Neuronal stem cell (in vitro differentiated cells): ENCODE measurements around the gene ATG2A.

ENCODE experiments used
- DNase-seq: peaks from one replicate; pipeline ENCODE4 v3.0.0-alpha.2; 2013; ENCODE audit warnings: low spot score
- H2AFZ ChIP-seq: one replicate; pipeline ENCODE4 v1.6.1; 2013; ENCODE audit warnings: mild to moderate bottlenecking, low read length, inconsistent platforms
- H2AK5ac ChIP-seq: 2 replicates; pipeline ENCODE4 v1.6.1; 2013; ENCODE audit warnings: low read depth, mild to moderate bottlenecking, inconsistent platforms, low read length, moderate library complexity, mixed read lengths
- H2BK120ac ChIP-seq: 2 replicates; pipeline ENCODE4 v1.6.1; 2013; ENCODE audit warnings: low read depth, mild to moderate bottlenecking, inconsistent platforms, low read length, moderate library complexity, mixed read lengths
- H2BK12ac ChIP-seq: one replicate; pipeline ENCODE4 v1.6.1; 2013; ENCODE audit warnings: low read length, inconsistent platforms
- H2BK15ac ChIP-seq: 2 replicates; pipeline ENCODE4 v1.6.1; 2013; ENCODE audit warnings: mild to moderate bottlenecking, low read length, inconsistent platforms, mixed read lengths
- H2BK5ac ChIP-seq: one replicate; pipeline ENCODE4 v1.6.1; 2013; ENCODE audit warnings: inconsistent platforms, mild to moderate bottlenecking, low read length, moderate library complexity
- H3K14ac ChIP-seq: one replicate; pipeline ENCODE4 v1.6.1; 2013; ENCODE audit warnings: low read length, inconsistent platforms
- H3K18ac ChIP-seq: 2 replicates; pipeline ENCODE4 v1.6.1; 2013; ENCODE audit warnings: low read length, inconsistent platforms
- H3K23ac ChIP-seq: 2 replicates; pipeline ENCODE4 v1.6.1; 2013; ENCODE audit warnings: low read depth, mild to moderate bottlenecking, mixed read lengths, low read length, inconsistent platforms; ENCODE audit not compliant: poor library complexity
- H3K27ac ChIP-seq: replicated peaks from 3 replicates; pipeline ENCODE4 v1.5.1; 2013; ENCODE audit warnings: low read length, inconsistent platforms
- H3K27me3 ChIP-seq, 3 experiments: 2 replicates each; pipeline ENCODE4 v1.6.1; 2013; ENCODE audit warnings: low read length in 3 of 3, mild to moderate bottlenecking in 2 of 3, inconsistent platforms in 1 of 3, low read depth in 1 of 3, mixed read lengths in 1 of 3, moderate library complexity in 1 of 3; ENCODE audit not compliant: control insufficient read depth in 3 of 3, insufficient read depth in 3 of 3
- H3K36me3 ChIP-seq, 2 donors: replicated peaks in 1 of 2; 2 replicates each; pipeline ENCODE4 v1.6.1; 2013; ENCODE audit warnings: low read length in 2 of 2; ENCODE audit not compliant: control insufficient read depth in 2 of 2, insufficient read depth in 2 of 2
- H3K4ac ChIP-seq: 2 replicates; pipeline ENCODE4 v1.6.1; 2013; ENCODE audit warnings: inconsistent platforms, mild to moderate bottlenecking, low read length, moderate library complexity
- H3K4me1 ChIP-seq, 2 donors: 1 replicate in 1 of 2; 2 replicates in 1 of 2; pipeline ENCODE4 v1.6.1; 2013; ENCODE audit warnings: low read length in 2 of 2, low read depth in 1 of 2; ENCODE audit not compliant: control insufficient read depth in 2 of 2, insufficient read depth in 1 of 2
- H3K4me2 ChIP-seq: one replicate; pipeline ENCODE4 v1.6.1; 2013; ENCODE audit warnings: mild to moderate bottlenecking, low read length, inconsistent platforms; ENCODE audit not compliant: insufficient read depth, poor library complexity, severe bottlenecking
- H3K4me3 ChIP-seq, 2 donors: 2 replicates each; pipeline ENCODE4 v1.5.1; 2013; ENCODE audit warnings: low read length in 2 of 2, mild to moderate bottlenecking in 2 of 2, inconsistent platforms in 1 of 2, moderate library complexity in 1 of 2
- H3K79me1 ChIP-seq: one replicate; pipeline ENCODE4 v1.6.1; 2013; ENCODE audit warnings: low read depth, mild to moderate bottlenecking, inconsistent platforms, low read length, moderate library complexity
- H3K9ac ChIP-seq: one replicate; pipeline ENCODE4 v1.6.1; 2013; ENCODE audit warnings: mild to moderate bottlenecking, low read depth, low read length, inconsistent platforms; ENCODE audit not compliant: poor library complexity
- H3K9me3 ChIP-seq, 2 donors: replicated peaks in 1 of 2; 2 replicates each; pipeline versions ENCODE3 to v1.6.1; 2013; ENCODE audit warnings: low read length in 2 of 2, mild to moderate bottlenecking in 2 of 2, inconsistent platforms in 1 of 2, low read depth in 1 of 2, mixed read lengths in 1 of 2, moderate library complexity in 1 of 2; ENCODE audit not compliant: control insufficient read depth in 2 of 2, insufficient read depth in 1 of 2
- H4K8ac ChIP-seq: one replicate; pipeline ENCODE4 v1.6.1; 2013; ENCODE audit warnings: low read depth, mild to moderate bottlenecking, inconsistent platforms, low read length, moderate library complexity
- H4K91ac ChIP-seq: one replicate; pipeline ENCODE4 v1.6.1; 2013; ENCODE audit warnings: low read length, low read depth, mild to moderate bottlenecking, inconsistent platforms; ENCODE audit not compliant: poor library complexity
- WGBS, 2 donors: extraction: QIAGEN DNeasy Blood & Tissue Kit; methylation state at CpG; one replicate each; pipeline ENCODE4 v1.1.7; 2013; ENCODE audit warnings: missing lambda C conversion rate in 2 of 2, mixed read lengths in 1 of 2; ENCODE audit not compliant: insufficient read length in 2 of 2, insufficient replicate concordance in 1 of 2; ENCODE audit errors: extremely low coverage in 2 of 2; 5-methylcytosine and 5-hydroxymethylcytosine counted together

Gene ATG2A

DNA sequence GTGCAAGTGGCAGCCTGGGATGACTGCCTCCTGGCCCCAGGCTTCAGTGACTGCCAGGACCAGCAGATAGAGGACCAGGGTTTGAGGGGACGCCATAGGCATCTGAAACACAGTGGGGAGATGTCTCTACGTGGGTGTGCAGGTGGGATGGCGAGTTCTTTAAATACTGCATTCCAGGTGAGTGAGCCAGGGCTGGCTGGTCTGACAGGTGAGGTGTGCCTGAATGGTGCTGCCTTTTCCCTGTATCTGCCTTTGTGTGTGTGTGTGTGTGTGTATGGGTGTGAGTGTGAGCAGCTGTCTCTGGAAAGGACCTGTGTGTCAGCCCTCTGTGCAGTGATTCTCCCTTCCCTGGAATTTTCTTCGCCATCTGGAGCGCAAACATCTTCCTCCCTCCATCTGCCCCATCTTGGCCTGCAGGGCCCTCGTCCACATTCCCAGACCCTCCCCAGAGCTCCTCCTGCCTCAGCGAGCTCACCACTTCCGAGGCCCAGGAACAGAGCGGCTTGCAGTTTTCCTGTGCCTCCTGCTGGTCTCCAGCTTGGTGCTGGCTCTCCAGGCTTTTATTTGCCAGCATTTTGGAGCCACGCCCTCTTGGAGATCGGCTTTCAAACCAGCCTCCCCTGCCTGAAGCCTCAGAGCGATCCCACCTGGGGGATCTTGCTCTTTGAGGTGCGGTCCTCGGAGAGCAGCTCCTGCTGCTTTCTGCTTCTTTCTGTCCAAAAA is 18.5 kb upstream of the ATG2A start, which contains the start of gene GPHA2:
Gene GPHA2 (minus strand): TSS at position 535 of the 723 bp plus-strand sequence. CDS start 433 bp downstream, at position 102.
- Histone ChIP-seq H3K27me3 (peaks cover 0 to 36% (median 0%) of the 10 kb centered on the region in 3 experiments), H4K91ac (no peak within 1 kb of the TSS), H3K27ac (peak within 1 kb of the TSS; percentile 27), H2AFZ (peak within 1 kb of the TSS; percentile 47), H3K9me3 (no peaks in the 10 kb centered on the region), H3K4me3 (no peak within 1 kb of the TSS), H2BK12ac (peak within 1 kb of the TSS; percentile 41), H3K36me3 (no peaks in the 10 kb centered on the region), H3K9ac (peak within 1 kb of the TSS; percentile 84), H2BK15ac (peak within 1 kb of the TSS; percentile 69), H4K8ac (peak within 1 kb of the TSS; percentile 92), H3K4ac (no peak within 1 kb of the TSS), H2BK120ac (no peak within 1 kb of the TSS), H3K79me1 (no peaks in the 10 kb centered on the region), H2AK5ac (peak within 1 kb of the TSS; percentile 89), H2BK5ac (no peak within 1 kb of the TSS), H3K18ac (peak within 1 kb of the TSS; percentile 80), H3K4me2 (no peak within 1 kb of the TSS), H3K14ac (no peak within 1 kb of the TSS), H3K23ac (peak within 1 kb of the TSS; percentile 37), H3K4me1 (peaks cover 8 to 13% of the 10 kb centered on the region in 2 donors)
- peak; percentile 39 for DNase-seq
- WGBS, 2 donors = no CpG with 5 or more reads among the region's 14 CpGs

- no CpG with 5 or more reads among the region's 27 CpGs for WGBS, 2 donors
- DNase-seq = no peak
- peak overlapping the region; percentile 80 for H3K18ac ChIP-seq
Observed at GRCh38 chr11:64934682-64935358, 17.8 kb upstream of the ATG2A start.

DNA sequence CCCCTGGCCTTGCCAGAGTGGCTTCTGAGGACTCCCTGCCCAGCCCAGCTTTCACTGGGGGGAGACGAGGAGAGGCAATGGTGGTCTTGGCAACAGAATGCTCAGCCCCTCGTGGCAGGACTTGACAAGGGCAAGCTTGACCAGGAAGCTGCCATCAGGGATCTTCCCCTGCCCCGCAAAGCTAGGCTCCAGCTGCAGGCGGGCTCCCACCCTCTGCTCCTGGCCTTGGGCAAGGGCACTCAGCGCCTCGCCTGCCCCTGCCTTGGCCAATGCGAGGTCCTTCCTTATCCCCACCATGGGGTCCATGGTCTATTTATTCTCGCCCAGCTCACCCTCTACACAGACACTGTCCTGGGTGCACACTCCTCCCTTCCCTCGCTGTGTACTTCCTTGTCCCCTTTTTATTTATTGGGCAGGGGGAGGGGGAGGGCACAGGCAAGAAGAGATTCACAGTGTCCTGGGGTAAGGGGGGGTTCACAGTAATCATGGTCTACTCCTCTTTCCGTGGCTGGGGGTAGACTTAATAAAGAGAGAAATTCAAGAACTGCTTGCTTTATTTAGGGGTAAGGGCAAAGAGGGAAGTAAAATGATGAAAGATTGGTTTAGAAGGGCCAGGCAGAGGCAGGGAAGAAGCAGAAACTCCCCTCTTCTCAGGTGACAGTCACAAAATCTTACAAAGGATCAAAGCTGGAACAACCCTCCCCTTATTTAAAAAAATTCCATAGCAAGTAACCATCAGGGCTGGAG is 17.1 kb upstream of the ATG2A start:
- no peak for DNase-seq
- Histone ChIP-seq H3K36me3 (peaks cover 0 to 3% of the 10 kb centered on the region in 2 donors), H3K4me2 (no peak overlapping the region), H3K18ac (no peak overlapping the region), H3K9me3 (no peaks in the 10 kb centered on the region), H3K27ac (no peak overlapping the region), H2AK5ac (no peak overlapping the region), H3K14ac (no peak overlapping the region), H3K23ac (peak overlapping the region; percentile 7), H4K8ac (no peak overlapping the region), H2BK5ac (no peak overlapping the region), H3K4me3 (no peak overlapping the region), H3K79me1 (no peaks in the 10 kb centered on the region), H3K4ac (no peak overlapping the region), H4K91ac (no peak overlapping the region), H2BK15ac (no peak overlapping the region), H3K9ac (no peak overlapping the region), H2AFZ (no peak overlapping the region), H2BK12ac (no peak overlapping the region), H3K4me1 (peaks cover 8 to 13% of the 10 kb centered on the region in 2 donors), H3K27me3 (peaks cover 0 to 24% (median 0%) of the 10 kb centered on the region in 3 experiments), H2BK120ac (no peak overlapping the region)
- no CpG with 5 or more reads among the region's 10 CpGs for WGBS, 2 donors

More at GRCh38 chr11:64934682-64935358, 17.8 kb upstream of the ATG2A start:
- Histone ChIP-seq H3K27ac (no peak overlapping the region), H3K9me3 (no peaks in the 10 kb centered on the region), H3K4me3 (no peak overlapping the region), H3K9ac (peak overlapping the region; percentile 84), H2BK120ac (no peak overlapping the region), H3K4ac (no peak overlapping the region), H3K14ac (no peak overlapping the region), H4K91ac (no peak overlapping the region), H2AK5ac (peak overlapping the region; percentile 89), H2AFZ (no peak overlapping the region), H3K36me3 (peaks cover 0 to 3% of the 10 kb centered on the region in 2 donors), H3K23ac (peak overlapping the region; percentile 37), H3K4me1 (peaks cover 8 to 13% of the 10 kb centered on the region in 2 donors), H3K4me2 (no peak overlapping the region), H2BK5ac (no peak overlapping the region), H4K8ac (peak overlapping the region; percentile 92), H2BK15ac (peak overlapping the region; percentile 69), H2BK12ac (peak overlapping the region; percentile 41), H3K27me3 (peaks cover 0 to 31% (median 0%) of the 10 kb centered on the region in 3 experiments), H3K79me1 (no peaks in the 10 kb centered on the region)
